ENCODE data around the gene SNX25. TPM values are rescaled to one million over a fixed set of nuclear protein-coding genes. Genes with fewer than 3 reads are reported as not detected.
A peak's percentile ranks its signal among the peaks of the same experiment; 100 is the strongest.

SNX25 gene
- total and polyA plus RNA-seq, 8 donors: 4.8 to 15.0 (median 10.9) TPM

GRCh38 chr4:185304944-185305690 is 95.7 kb downstream of the SNX25 start:
- Histone ChIP-seq H3K27ac (no peak overlapping the region), H3K4me1 (no peaks in the 10 kb centered on the region), H3K4me3 (no peak overlapping the region), H3K36me3 (no peaks in the 10 kb centered on the region), H3K27me3 (no peaks in the 10 kb centered on the region), H3K9me3 (no peaks in the 10 kb centered on the region)
- DNase-seq (no peak), FAIRE-seq (no peak), ATAC-seq (peak in 2 of 4 donors; percentile 21 to 61)
- intact Hi-C loops (cut with DNase I): no loop called here
- TF ChIP-seq CTCF (IDR thresholded peaks at IDR 0.05): no peak
- WGBS, 2 donors: 90 to 91% methylated on average over 5 of the region's 5 CpGs

DNA sequence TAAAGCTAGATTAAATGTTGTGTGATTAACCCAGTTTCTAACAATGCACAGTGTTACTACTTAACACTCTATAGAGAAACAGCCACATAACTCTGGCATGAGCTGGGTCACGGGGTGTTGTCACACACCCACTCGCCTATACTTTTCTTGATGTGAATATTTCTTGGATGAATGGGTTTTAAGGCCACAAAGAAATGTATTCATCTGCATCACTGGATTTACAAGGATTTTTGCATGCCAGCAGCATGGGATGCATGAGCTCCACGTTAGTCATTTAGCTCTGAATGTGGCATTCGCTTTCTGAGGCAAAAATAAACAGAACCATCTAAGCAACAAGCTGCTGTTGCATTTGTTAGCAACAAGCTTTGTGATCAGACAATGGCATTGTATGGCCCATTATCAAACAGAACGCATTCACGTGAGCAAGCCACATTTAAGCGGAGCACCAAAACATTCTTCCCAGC is 96.6 kb downstream of the SNX25 start:
- TF ChIP-seq CTCF (IDR thresholded peaks at IDR 0.05): no peak
- H3K27ac ChIP-seq: no peak overlapping the region
- FAIRE-seq: no peak

DNA sequence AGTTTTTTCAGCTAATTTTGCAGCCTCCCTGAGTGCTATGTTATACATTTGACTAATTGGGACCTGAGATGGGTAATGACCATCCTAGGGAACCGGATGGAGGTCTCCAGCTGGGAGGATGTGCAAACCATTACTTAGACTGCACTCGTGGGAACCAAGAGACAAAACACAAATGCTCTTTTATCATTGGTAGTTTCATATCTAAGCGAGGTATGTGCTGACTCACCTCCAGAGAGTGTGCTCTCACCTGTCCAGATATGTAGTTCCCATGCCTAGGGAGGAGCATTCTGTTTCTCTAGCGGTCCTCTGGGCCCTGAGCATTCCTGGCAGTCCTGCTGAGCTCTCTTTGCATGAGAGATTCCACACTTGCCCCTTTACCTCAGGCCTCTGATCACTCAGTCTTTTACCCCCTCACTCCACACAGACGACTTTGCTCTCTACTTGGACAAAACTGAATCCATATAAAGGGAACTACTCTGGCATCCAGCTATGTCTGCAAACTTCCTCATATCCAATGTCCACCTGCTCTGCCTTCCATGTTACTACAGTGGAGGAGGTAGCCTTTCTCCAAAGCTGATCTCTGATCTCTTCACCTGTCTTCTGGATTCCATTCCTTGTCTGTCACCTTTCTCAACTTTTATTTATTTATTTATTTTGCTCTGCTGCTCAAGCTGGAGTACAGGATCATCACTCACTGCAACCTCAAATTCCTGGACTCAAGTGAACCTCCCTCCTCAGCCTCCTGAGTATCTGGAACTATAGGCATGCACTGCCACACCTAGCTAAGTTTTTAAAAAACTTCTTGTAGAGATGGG is 97.9 kb downstream of the SNX25 start:
- H3K27ac ChIP-seq: no peak overlapping the region
- DNase-seq: peak in 2 of 6 donors; percentile 12 to 21
- FAIRE-seq: no peak
- no peaks in the 10 kb centered on the region for H3K36me3 ChIP-seq
- no peaks in the 10 kb centered on the region for H3K4me1 ChIP-seq
- TF ChIP-seq CTCF (IDR thresholded peaks at IDR 0.05): no peak
- H3K9me3 ChIP-seq: no peaks in the 10 kb centered on the region
- intact Hi-C loops (cut with DNase I): no loop called here
- 18 to 37% methylated on average over 5 of the region's 5 CpGs for WGBS, 2 donors
- ATAC-seq: peak; percentile 83 to 95 (median 90)
- no peaks in the 10 kb centered on the region for H3K27me3 ChIP-seq
- no peak overlapping the region for H3K4me3 ChIP-seq

More for the DNA sequence above, 96.6 kb downstream of the SNX25 start:
- 91% methylated on average over 7 of the region's 7 CpGs for WGBS, 2 donors
- Histone ChIP-seq H3K27me3 (no peaks in the 10 kb centered on the region), H3K9me3 (no peaks in the 10 kb centered on the region), H3K4me1 (no peaks in the 10 kb centered on the region), H3K4me3 (no peak overlapping the region), H3K36me3 (no peaks in the 10 kb centered on the region)
- intact Hi-C loops (cut with DNase I): no loop called here
- no peak for DNase-seq
- ATAC-seq: no peak

- no peaks in the 10 kb centered on the region for H3K4me1 ChIP-seq
- no peak for TF ChIP-seq CTCF (IDR thresholded peaks at IDR 0.05)
- no peak for ATAC-seq
- no peak for FAIRE-seq
- WGBS, 2 donors: 91 to 96% methylated on average over 4 of the region's 4 CpGs
- no peak for DNase-seq
- intact Hi-C loops (cut with DNase I): no loop called here
- H3K27ac ChIP-seq: no peak overlapping the region
- H3K27me3 ChIP-seq: no peaks in the 10 kb centered on the region
- H3K9me3 ChIP-seq: no peaks in the 10 kb centered on the region
- no peaks in the 10 kb centered on the region for H3K36me3 ChIP-seq
- no peak overlapping the region for H3K4me3 ChIP-seq
Observed at GRCh38 chr4:185309770-185310169, 100.4 kb downstream of the SNX25 start.
